ENCODE data around the gene TMCC1.
"Not testable (repeated sequence)": the region's sequence is repeated elsewhere in the genome, so short reads cannot be mapped to it uniquely, and the experiment has no call there.

The TMCC1 gene

GRCh38 chr3:129893581-129894070, at the start of gene TMCC1:
Gene TMCC1, minus strand, starts transcription at chr3:129893711.
- FAIRE-seq (peak; percentile 85), DNase-seq (ENCODE audit: insufficient read length, low spot score) (peak; percentile 89)

GRCh38 chr3:129943020-129943419, 49.5 kb upstream of the TMCC1 start:
- FAIRE-seq (peak; percentile 59), DNase-seq (ENCODE audit: insufficient read length, low spot score) (no peak)

GRCh38 chr3:129942296-129942695, 48.8 kb upstream of the TMCC1 start:
- DNase-seq (ENCODE audit: insufficient read length, low spot score) (peak; percentile 76), FAIRE-seq (no peak)

- DNase-seq (ENCODE audit: insufficient read length, low spot score), result no peak
- FAIRE-seq, result no peak
These were observed 46.6 kb upstream of the TMCC1 start for GRCh38 chr3:129940086-129940485.

GRCh38 chr3:129938140-129938930, 44.8 kb upstream of the TMCC1 start:
- DNase-seq (ENCODE audit: insufficient read length, low spot score) (no peak), FAIRE-seq (no peak)

GRCh38 chr3:129937717-129938116, 44.2 kb upstream of the TMCC1 start:
- FAIRE-seq (no peak), DNase-seq (ENCODE audit: insufficient read length, low spot score) (no peak)

GRCh38 chr3:129936757-129937156, 43.2 kb upstream of the TMCC1 start:
- DNase-seq (ENCODE audit: insufficient read length, low spot score) (no peak), FAIRE-seq (no peak)

- DNase-seq (ENCODE audit: insufficient read length, low spot score), result peak; percentile 60
These were observed 41.0 kb upstream of the TMCC1 start for GRCh38 chr3:129934234-129935123.

GRCh38 chr3:129933471-129933870, 40.0 kb upstream of the TMCC1 start:
- FAIRE-seq (no peak), DNase-seq (ENCODE audit: insufficient read length, low spot score) (no peak)

More at GRCh38 chr3:129934234-129935123, 41.0 kb upstream of the TMCC1 start:
- no peak for FAIRE-seq

GRCh38 chr3:129929383-129929782, 35.9 kb upstream of the TMCC1 start:
- no peak for FAIRE-seq
- no peak for DNase-seq (ENCODE audit: insufficient read length, low spot score)

GRCh38 chr3:129927072-129927471, 33.6 kb upstream of the TMCC1 start:
- no peak for DNase-seq (ENCODE audit: insufficient read length, low spot score)
- FAIRE-seq, result no peak

GRCh38 chr3:129919806-129920205, 26.3 kb upstream of the TMCC1 start:
- FAIRE-seq (no peak), DNase-seq (ENCODE audit: insufficient read length, low spot score) (no peak)

- FAIRE-seq (no peak), DNase-seq (ENCODE audit: insufficient read length, low spot score) (no peak)
These were observed 25.8 kb upstream of the TMCC1 start for GRCh38 chr3:129919357-129919756.

- FAIRE-seq (no peak), DNase-seq (ENCODE audit: insufficient read length, low spot score) (no peak)
These were observed 24.9 kb upstream of the TMCC1 start for GRCh38 chr3:129918461-129918860.

GRCh38 chr3:129917423-129918007, 24.0 kb upstream of the TMCC1 start:
- FAIRE-seq (no peak), DNase-seq (ENCODE audit: insufficient read length, low spot score) (no peak)

- FAIRE-seq, result no peak
- no peak for DNase-seq (ENCODE audit: insufficient read length, low spot score)
These were observed 20.1 kb upstream of the TMCC1 start for GRCh38 chr3:129913618-129914017.

- DNase-seq (ENCODE audit: insufficient read length, low spot score) (no peak), FAIRE-seq (no peak)
These were observed 17.9 kb upstream of the TMCC1 start for GRCh38 chr3:129911261-129911861.

GRCh38 chr3:129909235-129909634, 15.7 kb upstream of the TMCC1 start:
- not testable (repeated sequence) for FAIRE-seq

GRCh38 chr3:129908417-129908816, 14.9 kb upstream of the TMCC1 start:
- FAIRE-seq (no peak), DNase-seq (ENCODE audit: insufficient read length, low spot score) (no peak)

More at GRCh38 chr3:129909235-129909634, 15.7 kb upstream of the TMCC1 start:
- DNase-seq (ENCODE audit: insufficient read length, low spot score), result not testable (repeated sequence)

GRCh38 chr3:129901272-129901671, 7.8 kb upstream of the TMCC1 start:
- not testable (repeated sequence) for FAIRE-seq; DNase-seq (ENCODE audit: insufficient read length, low spot score)

- no peak for DNase-seq (ENCODE audit: insufficient read length, low spot score)
- no peak for FAIRE-seq
These were observed 3.5 kb upstream of the TMCC1 start for GRCh38 chr3:129897026-129897425.
